HG02938 (cell line): ENCODE data around the gene MT4.
"Not testable (repeated sequence)": the region's sequence is repeated elsewhere in the genome, so short reads cannot be mapped to it uniquely, and the experiment has no call there.

Experiments used
- ATAC-seq: cut with Tn5 transposase; IDR thresholded peaks from one replicate; pipeline ENCODE4 v1.9.1; 2021; ENCODE audit warnings: mild to moderate bottlenecking, moderate library complexity; ENCODE audit not compliant: unreplicated experiment

MT4 gene

GRCh38 chr16:56558024-56558747, 6.7 kb upstream of the MT4 start:
- ATAC-seq, result no peak

- no peak for ATAC-seq
These were observed 5.8 kb upstream of the MT4 start for GRCh38 chr16:56559109-56559508.

- no peak for ATAC-seq
These were observed 4.4 kb upstream of the MT4 start for GRCh38 chr16:56560447-56560846.

- ATAC-seq, result no peak
These were observed 3.7 kb upstream of the MT4 start for GRCh38 chr16:56561126-56561525.

- ATAC-seq, result no peak
These were observed 5.1 kb downstream of the MT4 start for GRCh38 chr16:56569971-56570370.

- ATAC-seq, result no peak
These were observed 6.7 kb downstream of the MT4 start for GRCh38 chr16:56571525-56571924.

- ATAC-seq, result no peak
These were observed 9.8 kb downstream of the MT4 start for GRCh38 chr16:56574625-56575024.

- peak; percentile 88 for ATAC-seq
These were observed 11.9 kb downstream of the MT4 start for GRCh38 chr16:56576585-56577299.

GRCh38 chr16:56577300-56577625, 12.4 kb downstream of the MT4 start:
- no peak for ATAC-seq

GRCh38 chr16:56580391-56581048, 15.6 kb downstream of the MT4 start:
- ATAC-seq, result no peak

- not testable (repeated sequence) for ATAC-seq
These were observed 18.0 kb downstream of the MT4 start for GRCh38 chr16:56582911-56583310.

- no peak for ATAC-seq
These were observed 18.7 kb downstream of the MT4 start for GRCh38 chr16:56583351-56584168.

GRCh38 chr16:56584276-56584675, 19.4 kb downstream of the MT4 start:
- no peak for ATAC-seq

- ATAC-seq, result no peak
These were observed 23.9 kb downstream of the MT4 start for GRCh38 chr16:56588781-56589140.

GRCh38 chr16:56589141-56590039, 24.5 kb downstream of the MT4 start, which contains the start of gene MT3:
TSS of gene MT3 (plus strand) at chr16:56589528. CDS start at chr16:56589591, 63 bp downstream.
- ATAC-seq, result no peak

- ATAC-seq, result no peak
These were observed 26.6 kb downstream of the MT4 start for GRCh38 chr16:56591377-56592060.

- ATAC-seq, result no peak
These were observed 28.9 kb downstream of the MT4 start for GRCh38 chr16:56593573-56594291.

- no peak for ATAC-seq
These were observed 29.4 kb downstream of the MT4 start for GRCh38 chr16:56594292-56594619.

- ATAC-seq, result no peak
These were observed 35.6 kb downstream of the MT4 start for GRCh38 chr16:56600398-56600999.
